GM12891 (cell line): ENCODE measurements around the gene TELO2.

Experiments used
- POLR2A ChIP-seq: IDR thresholded peaks from 2 replicates; pipeline ENCODE4 v1.6.1; 2011; ENCODE audit warnings: low read depth, low read length, control low read depth
- POLR2AphosphoS5 ChIP-seq: IDR thresholded peaks from 2 replicates; pipeline ENCODE4 v1.6.1; 2011; ENCODE audit warnings: low read depth, low read length, control low read depth
- POU2F2 ChIP-seq: IDR thresholded peaks from 2 replicates; pipeline ENCODE4 v1.6.1; 2011; ENCODE audit warnings: low read depth, mild to moderate bottlenecking, control low read depth, low read length, moderate library complexity
- SPI1 ChIP-seq: IDR thresholded peaks from 2 replicates; pipeline ENCODE4 v1.6.1; 2011; ENCODE audit warnings: low read depth, low read length, control low read depth
- TAF1 ChIP-seq: IDR thresholded peaks from 2 replicates; pipeline ENCODE4 v1.6.1; 2011; ENCODE audit warnings: low read depth, low read length, control low read depth

DNA sequence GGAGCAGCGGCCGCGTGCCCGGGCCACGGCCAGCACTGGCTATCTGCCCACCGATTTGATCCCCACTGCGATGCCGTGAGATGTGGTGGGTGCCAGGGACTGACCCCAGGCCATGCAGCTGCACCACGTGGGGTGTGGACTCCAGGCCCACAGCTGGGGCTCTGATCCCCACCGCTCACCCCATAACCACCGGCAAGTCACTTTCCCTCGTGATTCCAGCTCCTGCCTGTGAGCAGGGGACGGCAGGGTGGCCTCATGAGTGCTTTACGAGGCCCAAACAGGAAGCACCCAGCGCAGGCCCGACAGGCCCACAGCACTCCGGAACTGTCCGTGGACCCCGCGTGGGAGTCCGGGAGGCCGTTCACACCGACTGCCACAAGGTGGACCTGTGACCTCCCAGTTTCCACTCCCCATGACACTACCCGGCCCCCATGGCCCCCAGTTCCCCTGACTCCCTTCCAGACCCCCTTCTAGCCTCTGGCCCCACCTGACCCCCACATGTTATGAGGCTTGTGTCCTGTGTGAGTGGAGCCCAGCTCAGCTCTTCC, 5.0 kb upstream of the TELO2 start:
- TF ChIP-seq POLR2A (no peak), POLR2AphosphoS5 (no peak), TAF1 (no peak), POU2F2 (no peak), SPI1 (no peak)
